ENCODE results near the gene NOL4L. TPM values are rescaled to one million over a fixed set of nuclear protein-coding genes. Genes with fewer than 3 reads are reported as not detected.
"Not testable (repeated sequence)": the region's sequence is repeated elsewhere in the genome, so short reads cannot be mapped to it uniquely, and the experiment has no call there.

The NOL4L gene
- total RNA-seq, 1 experiment from 2014 or later = 6.1 TPM

- DNase-seq (ENCODE audit: low spot score) = no peak
- in situ Hi-C loops (cut with HindIII; ENCODE audit: low sequenced_read_pairs) = no loop called here
These were observed 15.6 kb upstream of the NOL4L start for GRCh38 chr20:32600681-32601237.

- in situ Hi-C loops (cut with HindIII; ENCODE audit: low sequenced_read_pairs) = no loop called here
- DNase-seq (ENCODE audit: low spot score) = no peak
These were observed 14.7 kb upstream of the NOL4L start for GRCh38 chr20:32599783-32600340.

- DNase-seq (ENCODE audit: low spot score) = no peak
- in situ Hi-C loops (cut with HindIII; ENCODE audit: low sequenced_read_pairs) = no loop called here
These were observed 13.5 kb upstream of the NOL4L start for GRCh38 chr20:32598606-32599005.

GRCh38 chr20:32597714-32598113 lies 12.6 kb upstream of the NOL4L start:
- in situ Hi-C loops (cut with HindIII; ENCODE audit: low sequenced_read_pairs) = no loop called here
- no peak for DNase-seq (ENCODE audit: low spot score)

- no peak for DNase-seq (ENCODE audit: low spot score)
These were observed 11.6 kb upstream of the NOL4L start for GRCh38 chr20:32596681-32597252.

GRCh38 chr20:32595143-32595542 lies 10.0 kb upstream of the NOL4L start:
- no peak for DNase-seq (ENCODE audit: low spot score)
- in situ Hi-C loops (cut with HindIII; ENCODE audit: low sequenced_read_pairs) = no loop called here

More at GRCh38 chr20:32596681-32597252, 11.6 kb upstream of the NOL4L start:
- in situ Hi-C loops (cut with HindIII; ENCODE audit: low sequenced_read_pairs) = no loop called here

- in situ Hi-C loops (cut with HindIII; ENCODE audit: low sequenced_read_pairs); DNase-seq (ENCODE audit: low spot score): not testable (repeated sequence)
These were observed 9.5 kb upstream of the NOL4L start for GRCh38 chr20:32594669-32595068.

- in situ Hi-C loops (cut with HindIII; ENCODE audit: low sequenced_read_pairs) = no loop called here
- no peak for DNase-seq (ENCODE audit: low spot score)
These were observed 9.1 kb upstream of the NOL4L start for GRCh38 chr20:32594204-32594603.

- in situ Hi-C loops (cut with HindIII; ENCODE audit: low sequenced_read_pairs); DNase-seq (ENCODE audit: low spot score): not testable (repeated sequence)
These were observed 7.5 kb upstream of the NOL4L start for GRCh38 chr20:32592616-32593015.

- no peak for DNase-seq (ENCODE audit: low spot score)
- in situ Hi-C loops (cut with HindIII; ENCODE audit: low sequenced_read_pairs) = no loop called here
These were observed 6.9 kb upstream of the NOL4L start for GRCh38 chr20:32592022-32592421.

- in situ Hi-C loops (cut with HindIII; ENCODE audit: low sequenced_read_pairs) = no loop called here
- no peak for DNase-seq (ENCODE audit: low spot score)
These were observed 4.6 kb upstream of the NOL4L start for GRCh38 chr20:32589769-32590168.

- no peak for DNase-seq (ENCODE audit: low spot score)
These were observed 4.1 kb upstream of the NOL4L start for GRCh38 chr20:32589256-32589655.

GRCh38 chr20:32588040-32588439 lies 2.9 kb upstream of the NOL4L start:
- no peak for DNase-seq (ENCODE audit: low spot score)
- in situ Hi-C loops (cut with HindIII; ENCODE audit: low sequenced_read_pairs) = no loop called here

More at GRCh38 chr20:32589256-32589655, 4.1 kb upstream of the NOL4L start:
- in situ Hi-C loops (cut with HindIII; ENCODE audit: low sequenced_read_pairs) = no loop called here

GRCh38 chr20:32586291-32586690 lies 1.2 kb upstream of the NOL4L start:
- no peak for DNase-seq (ENCODE audit: low spot score)
- in situ Hi-C loops (cut with HindIII; ENCODE audit: low sequenced_read_pairs) = no loop called here

GRCh38 chr20:32585586-32586127 lies 524 bp upstream of the NOL4L start:
- DNase-seq (ENCODE audit: low spot score) = no peak

GRCh38 chr20:32583581-32584070 lies 1.5 kb downstream of the NOL4L start:
- in situ Hi-C loops (cut with HindIII; ENCODE audit: low sequenced_read_pairs) = no loop called here
- no peak for DNase-seq (ENCODE audit: low spot score)

More at GRCh38 chr20:32585586-32586127, 524 bp upstream of the NOL4L start:
- in situ Hi-C loops (cut with HindIII; ENCODE audit: low sequenced_read_pairs) = no loop called here

- DNase-seq (ENCODE audit: low spot score) = no peak
- in situ Hi-C loops (cut with HindIII; ENCODE audit: low sequenced_read_pairs) = no loop called here
These were observed 2.2 kb downstream of the NOL4L start for GRCh38 chr20:32582659-32583580.

GRCh38 chr20:32581839-32582658 lies 3.1 kb downstream of the NOL4L start:
- DNase-seq (ENCODE audit: low spot score) = no peak
- in situ Hi-C loops (cut with HindIII; ENCODE audit: low sequenced_read_pairs) = no loop called here

All from G401 (cell line).